ENCODE measurements around the gene TMEM182.

- TF ChIP-seq CTCF (IDR thresholded peaks at IDR 0.05; ENCODE audit: low read depth, low read length): no peak
- no peak for TF ChIP-seq EZH2phosphoT487 (IDR thresholded peaks at IDR 0.05; ENCODE audit: low read depth)
Measured at GRCh38 chr2:102809291-102810189, 47.7 kb downstream of the TMEM182 start.

Measured in OCI-LY3 (cell line).